ENCODE data around the gene LRRC36.
A peak's percentile ranks its signal among the peaks of the same experiment; 100 is the strongest.

DNA sequence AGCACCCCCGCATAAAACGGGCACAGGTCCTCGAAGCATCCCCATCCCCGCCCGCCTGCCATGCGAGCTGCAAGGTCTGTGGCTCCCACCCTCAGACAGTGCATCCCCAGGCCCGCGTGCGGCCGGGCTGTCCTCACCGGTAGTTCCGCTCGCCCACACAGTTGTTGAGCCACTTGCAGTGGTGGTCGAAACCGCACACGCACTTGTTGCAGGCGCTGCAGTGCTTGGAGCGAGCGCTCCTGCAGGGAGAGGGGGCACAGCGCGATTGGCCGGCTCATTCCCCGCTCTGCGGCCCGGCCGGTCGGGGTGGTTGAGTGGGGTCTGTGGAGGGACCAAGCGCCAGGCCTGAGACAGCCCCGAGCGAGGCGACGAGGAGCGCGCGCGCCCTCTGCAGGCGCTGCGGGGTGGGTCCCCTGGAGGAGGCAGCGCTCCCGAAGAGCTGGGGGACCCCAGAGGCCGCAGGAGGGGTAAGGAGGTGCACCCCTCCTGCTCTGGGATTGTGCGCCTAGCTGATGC lies 72.7 kb downstream of the LRRC36 start:
- TF ChIP-seq EZH2 (IDR thresholded peaks at IDR 0.05; ENCODE audit: borderline replicate concordance, low read depth, low read length, severe bottlenecking), result no peak
- TF ChIP-seq, protein P1, sequence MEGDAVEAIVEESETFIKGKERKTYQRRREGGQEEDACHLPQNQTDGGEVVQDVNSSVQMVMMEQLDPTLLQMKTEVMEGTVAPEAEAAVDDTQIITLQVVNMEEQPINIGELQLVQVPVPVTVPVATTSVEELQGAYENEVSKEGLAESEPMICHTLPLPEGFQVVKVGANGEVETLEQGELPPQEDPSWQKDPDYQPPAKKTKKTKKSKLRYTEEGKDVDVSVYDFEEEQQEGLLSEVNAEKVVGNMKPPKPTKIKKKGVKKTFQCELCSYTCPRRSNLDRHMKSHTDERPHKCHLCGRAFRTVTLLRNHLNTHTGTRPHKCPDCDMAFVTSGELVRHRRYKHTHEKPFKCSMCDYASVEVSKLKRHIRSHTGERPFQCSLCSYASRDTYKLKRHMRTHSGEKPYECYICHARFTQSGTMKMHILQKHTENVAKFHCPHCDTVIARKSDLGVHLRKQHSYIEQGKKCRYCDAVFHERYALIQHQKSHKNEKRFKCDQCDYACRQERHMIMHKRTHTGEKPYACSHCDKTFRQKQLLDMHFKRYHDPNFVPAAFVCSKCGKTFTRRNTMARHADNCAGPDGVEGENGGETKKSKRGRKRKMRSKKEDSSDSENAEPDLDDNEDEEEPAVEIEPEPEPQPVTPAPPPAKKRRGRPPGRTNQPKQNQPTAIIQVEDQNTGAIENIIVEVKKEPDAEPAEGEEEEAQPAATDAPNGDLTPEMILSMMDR (IDR thresholded peaks at IDR 0.05; ENCODE audit: borderline replicate concordance, extremely low read depth, low read length, poor library complexity, severe bottlenecking), result peak; percentile 57
